Left cardiac atrium (tissue), 4 donors: Measurements from ENCODE around the gene S100A9. TPM values are rescaled to one million over a fixed set of nuclear protein-coding genes. Genes with fewer than 3 reads are reported as not detected.
"Not testable (repeated sequence)": the region's sequence is repeated elsewhere in the genome, so short reads cannot be mapped to it uniquely, and the experiment has no call there.

Experiments used
- ATAC-seq, 2 donors: fragments of 200-7000 bp; cut with Tn5 transposase; one replicate each; pipeline ENCODE4 v1.9.1; 2020; ENCODE audit warnings: mild to moderate bottlenecking in 2 of 2, moderate library complexity in 2 of 2
- DNase-seq: peaks from one replicate; pipeline ENCODE4 v3.0.0-alpha.2; 2020
- intact Hi-C, 2 donors: fragments of 100-400 bp; cut with DNase I; formaldehyde crosslinking; loops; one replicate each; pipeline versions ENCODE4 v1.14.1 to v1.15.1; 2022 to 2023
- long read RNA-seq: library from polyadenylated mRNA; unstranded; transcript quantifications from one replicate; pipeline ENCODE4 v2.0.0, GENCODE V29; 2021
- total RNA-seq, 2 donors: library from RNA; stranded (reverse); fragmentation: NEBNext Ultra II Directional; extraction: Animal tissue kit (Norgen Biotek cat#: 25700); gene quantifications; one replicate each; pipeline ENCODE4 v1.2.1, GENCODE V29; 2021
- donor health status: DM: no; HTN: yes; CAD: no.
- donor health status: DM: no; HTN: yes; CAD: no; lungs with severe emphysema.
- donor health status: DM: yes; HTN: yes; CAD: no.
- donor health status: Dilated cardiomyopathy.

S100A9 gene
- total RNA-seq: 100 to 1,000 TPM; 184 to 529 TPM
- long read RNA-seq: 0 reads

GRCh38 chr1:153357853-153358690, at the start of gene S100A9:
TSS of gene S100A9 (plus strand) at chr1:153357854. CDS start at chr1:153358284, 430 bp downstream.
- no peak for ATAC-seq
- intact Hi-C loops: no loop called here

GRCh38 chr1:153308540-153308939, 49.1 kb upstream of the S100A9 start:
- no peak for DNase-seq
- ATAC-seq: no peak
- intact Hi-C loops: no loop called here

More at GRCh38 chr1:153357853-153358690, at the start of gene S100A9:
- no peak for DNase-seq

- intact Hi-C loops: no loop called here
- no peak for ATAC-seq
- no peak for DNase-seq
These were observed 48.2 kb upstream of the S100A9 start for GRCh38 chr1:153309441-153309840.

- no peak for ATAC-seq
- DNase-seq: no peak
- intact Hi-C loops: no loop called here
These were observed 47.1 kb upstream of the S100A9 start for GRCh38 chr1:153310526-153310925.

GRCh38 chr1:153312570-153313186, 45.0 kb upstream of the S100A9 start, which contains the start of gene PGLYRP3:
TSS of gene PGLYRP3 (minus strand) at chr1:153312952. CDS start at chr1:153310665, 2,287 bp downstream.
- intact Hi-C loops: no loop called here
- no peak for ATAC-seq

GRCh38 chr1:153313288-153313687, 44.4 kb upstream of the S100A9 start:
- no peak for ATAC-seq
- intact Hi-C loops: no loop called here

More at GRCh38 chr1:153312570-153313186, 45.0 kb upstream of the S100A9 start, which contains the start of gene PGLYRP3:
- DNase-seq: no peak

GRCh38 chr1:153314388-153314787, 43.3 kb upstream of the S100A9 start:
- ATAC-seq, DNase-seq, intact Hi-C loops: not testable (repeated sequence)

More at GRCh38 chr1:153313288-153313687, 44.4 kb upstream of the S100A9 start:
- no peak for DNase-seq

GRCh38 chr1:153316013-153316412, 41.6 kb upstream of the S100A9 start:
- ATAC-seq, DNase-seq, intact Hi-C loops: not testable (repeated sequence)

- intact Hi-C loops, DNase-seq, ATAC-seq: not testable (repeated sequence)
These were observed 39.5 kb upstream of the S100A9 start for GRCh38 chr1:153318145-153318544.

GRCh38 chr1:153322568-153322967, 35.1 kb upstream of the S100A9 start:
- intact Hi-C loops: no loop called here
- ATAC-seq (no peak), DNase-seq (no peak)

- intact Hi-C loops: no loop called here
- DNase-seq (no peak), ATAC-seq (no peak)
These were observed 32.7 kb upstream of the S100A9 start for GRCh38 chr1:153324912-153325311.

- DNase-seq: no peak
- ATAC-seq: no peak
- intact Hi-C loops: no loop called here
These were observed 23.8 kb upstream of the S100A9 start for GRCh38 chr1:153333902-153334301.

GRCh38 chr1:153336650-153337049, 21.0 kb upstream of the S100A9 start:
- intact Hi-C loops: no loop called here
- DNase-seq (no peak), ATAC-seq (no peak)

GRCh38 chr1:153337980-153338853, 19.4 kb upstream of the S100A9 start:
- ATAC-seq: no peak
- intact Hi-C loops: no loop called here

GRCh38 chr1:153339802-153340201, 17.9 kb upstream of the S100A9 start:
- DNase-seq (no peak), ATAC-seq (no peak)
- intact Hi-C loops: no loop called here

More at GRCh38 chr1:153337980-153338853, 19.4 kb upstream of the S100A9 start:
- DNase-seq: no peak

- DNase-seq (no peak), ATAC-seq (no peak)
- intact Hi-C loops: no loop called here
These were observed 17.3 kb upstream of the S100A9 start for GRCh38 chr1:153340356-153340755.

- no peak for ATAC-seq
- DNase-seq: no peak
- intact Hi-C loops: no loop called here
These were observed 16.2 kb upstream of the S100A9 start for GRCh38 chr1:153341431-153341934.

GRCh38 chr1:153342178-153342577, 15.5 kb upstream of the S100A9 start:
- DNase-seq: no peak
- intact Hi-C loops: no loop called here
- no peak for ATAC-seq

GRCh38 chr1:153343040-153343681, 14.5 kb upstream of the S100A9 start:
- intact Hi-C loops: no loop called here
- DNase-seq (no peak), ATAC-seq (no peak)
